WTC11 (cell line): ENCODE data around the gene GRB7. TPM values are rescaled to one million over a fixed set of nuclear protein-coding genes. Genes with fewer than 3 reads are reported as not detected.

ENCODE experiments used
- ATAC-seq: fragments of 200-7000 bp; cut with Tn5 transposase; 2 replicates; pipeline ENCODE4 v1.10.0; 2021; ENCODE audit warnings: mild to moderate bottlenecking, moderate library complexity
- CTCF ChIA-PET: fragments of 300-600 bp; sonication (Branson Sonifier 250); formaldehyde crosslinking; loops from one replicate; lab custom pipeline; 2021; ENCODE audit warnings: antibody characterized with exemption; lab: Charles Lee
- POLR2A ChIA-PET: fragments of 350-600 bp; sonication (Branson Sonifier 250); formaldehyde crosslinking; loops from one replicate; lab custom pipeline; 2021; ENCODE audit warnings: antibody characterized with exemption; lab: Charles Lee
- DNase-seq: peaks from one replicate; pipeline ENCODE4 v3.0.0; 2021; ENCODE audit warnings: low spot score
- H3K27ac Mint-ChIP-seq: 2 replicates; pipeline ENCODE4 v1.8.0; 2021; ENCODE audit warnings: mixed read lengths
- H3K27me3 Mint-ChIP-seq: 2 replicates; pipeline ENCODE4 v1.8.0; 2021; ENCODE audit warnings: low read depth, mild to moderate bottlenecking, moderate library complexity, mixed read lengths
- H3K36me3 Mint-ChIP-seq: 2 replicates; pipeline ENCODE4 v1.8.0; 2021; ENCODE audit warnings: mixed read lengths
- H3K4me1 Mint-ChIP-seq: 2 replicates; pipeline ENCODE4 v1.8.0; 2022; ENCODE audit warnings: mixed read lengths
- H3K4me3 Mint-ChIP-seq: 2 replicates; pipeline ENCODE4 v1.8.0; 2021; ENCODE audit warnings: mild to moderate bottlenecking, moderate library complexity, mixed read lengths
- H3K9me3 Mint-ChIP-seq: 2 replicates; pipeline ENCODE4 v1.8.0; 2021; ENCODE audit warnings: mixed read lengths
- CREB1 ChIP-seq: sonication (generic); formaldehyde crosslinking; IDR thresholded peaks from 2 replicates; pipeline ENCODE4 v1.8.0; 2023; ENCODE audit warnings: mild to moderate bottlenecking, missing genetic modification reagents
- ELF4 ChIP-seq: sonication (generic); formaldehyde crosslinking; IDR thresholded peaks from 2 replicates; pipeline ENCODE4 v1.8.1; 2022; ENCODE audit warnings: low read depth, mild to moderate bottlenecking, moderate library complexity, missing genetic modification reagents
- EMX1 ChIP-seq: fragments of 250-450 bp; sonication (Bioruptor Pico); IDR thresholded peaks from 2 replicates; pipeline ENCODE4 v1.8.0; 2021; ENCODE audit warnings: mild to moderate bottlenecking
- ESRRA ChIP-seq: sonication (generic); formaldehyde crosslinking; IDR thresholded peaks from 2 replicates; pipeline ENCODE4 v1.8.1; 2022; ENCODE audit warnings: mild to moderate bottlenecking, missing genetic modification reagents, borderline replicate concordance
- FOXJ3 ChIP-seq: sonication (generic); formaldehyde crosslinking; IDR thresholded peaks from 2 replicates; pipeline ENCODE4 v1.9.0; 2021; ENCODE audit warnings: missing genetic modification reagents, mild to moderate bottlenecking, borderline replicate concordance
- FOXK1 ChIP-seq: sonication (generic); formaldehyde crosslinking; IDR thresholded peaks from 2 replicates; pipeline ENCODE4 v1.8.0; 2022; ENCODE audit warnings: mild to moderate bottlenecking, moderate library complexity, missing genetic modification reagents
- MXD4 ChIP-seq: fragments of 250-450 bp; sonication (Bioruptor Pico); IDR thresholded peaks from 2 replicates; pipeline ENCODE4 v1.8.0; 2021; ENCODE audit warnings: mild to moderate bottlenecking, moderate library complexity, borderline replicate concordance
- NFE2L1 ChIP-seq: sonication (generic); formaldehyde crosslinking; IDR thresholded peaks from 2 replicates; pipeline ENCODE4 v1.8.1; 2023; ENCODE audit warnings: missing genetic modification reagents
- NR2C2 ChIP-seq: sonication (generic); formaldehyde crosslinking; IDR thresholded peaks from 2 replicates; pipeline ENCODE4 v1.8.0; 2022; ENCODE audit warnings: mild to moderate bottlenecking, missing genetic modification reagents
- SMAD3 ChIP-seq: sonication (generic); formaldehyde crosslinking; IDR thresholded peaks from 2 replicates; pipeline ENCODE4 v1.8.0; 2022; ENCODE audit warnings: missing genetic modification reagents, mild to moderate bottlenecking, borderline replicate concordance
- SP1 ChIP-seq: sonication (generic); formaldehyde crosslinking; conservative IDR thresholded peaks from 2 replicates; pipeline ENCODE4 v1.8.1; 2022; ENCODE audit warnings: missing genetic modification reagents
- total RNA-seq: library from RNA; stranded (reverse); gene quantifications from 3 replicates; pipeline ENCODE4 v1.2.3, GENCODE V29; 2021
- TF ChIP-seq, protein P1 (sequence below): fragments of 250-450 bp; sonication (Bioruptor Pico); IDR thresholded peaks from 2 replicates; pipeline ENCODE4 v1.8.0; 2021; ENCODE audit warnings: mild to moderate bottlenecking
- TF ChIP-seq, protein P2 (sequence below): sonication (generic); formaldehyde crosslinking; IDR thresholded peaks from 2 replicates; pipeline ENCODE4 v1.8.0; 2022; ENCODE audit warnings: mild to moderate bottlenecking, missing genetic modification reagents
- TF ChIP-seq, protein P3 (sequence below): fragments of 250-450 bp; sonication (Bioruptor Pico); IDR thresholded peaks from 2 replicates; pipeline ENCODE4 v1.9.0; 2021; ENCODE audit warnings: mild to moderate bottlenecking, borderline replicate concordance
- TF ChIP-seq, protein P4 (sequence below): sonication (generic); formaldehyde crosslinking; IDR thresholded peaks from 2 replicates; pipeline ENCODE4 v1.8.0; 2023; ENCODE audit warnings: mild to moderate bottlenecking, missing genetic modification reagents
- TF ChIP-seq, protein P5 (sequence below): sonication (generic); formaldehyde crosslinking; IDR thresholded peaks from 2 replicates; pipeline ENCODE4 v1.8.1; 2023; ENCODE audit warnings: mild to moderate bottlenecking, missing genetic modification reagents, borderline replicate concordance
- TF ChIP-seq, protein P6 (sequence below): fragments of 200-600 bp; IDR thresholded peaks from 2 replicates; pipeline ENCODE4 v1.8.0; 2022; ENCODE audit warnings: antibody characterized with exemption

Gene GRB7
- total RNA-seq, 1 experiment from 2014 or later = 48.5 TPM

DNA sequence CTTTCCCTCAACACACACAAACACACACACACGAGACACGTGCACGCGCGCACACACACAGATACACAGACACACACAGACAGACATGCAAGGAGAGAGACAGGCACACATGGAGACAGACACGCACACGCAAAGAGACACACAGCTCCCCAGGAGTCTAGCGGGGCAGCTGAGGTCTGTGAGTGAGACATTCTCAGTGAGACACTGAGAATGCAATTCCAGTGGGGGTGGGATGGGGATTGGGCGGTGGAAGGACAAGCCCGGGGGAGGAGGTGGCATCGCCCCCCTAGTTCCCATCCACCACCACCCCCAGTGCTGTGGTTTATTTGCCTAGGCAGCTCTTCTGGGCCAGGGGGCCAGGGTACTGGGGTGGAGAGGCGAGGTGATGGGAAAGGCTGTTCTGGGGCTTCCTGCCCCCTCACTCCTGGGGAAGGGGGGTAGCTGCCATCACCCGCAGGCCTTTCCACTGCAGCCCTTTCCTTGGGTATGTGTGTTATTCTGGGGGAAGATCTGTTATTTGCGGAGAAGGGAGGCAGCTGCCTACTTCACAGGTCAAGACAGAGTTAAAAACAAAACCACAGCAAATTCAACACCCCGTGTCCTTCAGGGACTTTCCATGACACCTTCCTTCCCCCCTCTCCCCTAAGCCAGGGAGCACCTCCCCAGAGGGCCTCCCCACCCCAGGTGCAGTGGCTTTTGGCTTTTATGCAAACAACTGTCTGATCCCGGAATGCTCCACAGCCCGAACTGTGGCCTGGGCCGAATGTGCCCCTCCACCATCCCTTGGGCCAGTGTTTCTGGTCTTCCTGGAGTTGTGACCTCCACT lies 18.0 kb downstream of the GRB7 start:
- Mint-ChIP-seq H3K4me3 (peak overlapping the region; percentile 61), H3K36me3 (no peaks in the 10 kb centered on the region), H3K4me1 (peaks cover 44% of the 10 kb centered on the region), H3K27me3 (peaks cover 19% of the 10 kb centered on the region), H3K27ac (peak overlapping the region; percentile 39; the same call in 1 of the 2 replicates), H3K9me3 (no peaks in the 10 kb centered on the region)
- TF ChIP-seq, protein P1, sequence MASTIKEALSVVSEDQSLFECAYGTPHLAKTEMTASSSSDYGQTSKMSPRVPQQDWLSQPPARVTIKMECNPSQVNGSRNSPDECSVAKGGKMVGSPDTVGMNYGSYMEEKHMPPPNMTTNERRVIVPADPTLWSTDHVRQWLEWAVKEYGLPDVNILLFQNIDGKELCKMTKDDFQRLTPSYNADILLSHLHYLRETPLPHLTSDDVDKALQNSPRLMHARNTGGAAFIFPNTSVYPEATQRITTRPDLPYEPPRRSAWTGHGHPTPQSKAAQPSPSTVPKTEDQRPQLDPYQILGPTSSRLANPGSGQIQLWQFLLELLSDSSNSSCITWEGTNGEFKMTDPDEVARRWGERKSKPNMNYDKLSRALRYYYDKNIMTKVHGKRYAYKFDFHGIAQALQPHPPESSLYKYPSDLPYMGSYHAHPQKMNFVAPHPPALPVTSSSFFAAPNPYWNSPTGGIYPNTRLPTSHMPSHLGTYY = no peak
- POLR2A ChIA-PET = interaction anchor here (0.6 to 1.9 kb wide), 2 partner anchors 16 to 428 kb away, joined by 6 read pairs; no protein-coding TSS in a partner anchor
- CTCF ChIA-PET = interaction anchor here (0.6 to 9.2 kb wide), 20 partner anchors 11 to 134 kb away, joined by 3 to 130 read pairs (median 5); partner anchors contain the start of genes ERBB2, MIEN1 and PGAP3
- ATAC-seq (no peak), DNase-seq (no peak)

DNA sequence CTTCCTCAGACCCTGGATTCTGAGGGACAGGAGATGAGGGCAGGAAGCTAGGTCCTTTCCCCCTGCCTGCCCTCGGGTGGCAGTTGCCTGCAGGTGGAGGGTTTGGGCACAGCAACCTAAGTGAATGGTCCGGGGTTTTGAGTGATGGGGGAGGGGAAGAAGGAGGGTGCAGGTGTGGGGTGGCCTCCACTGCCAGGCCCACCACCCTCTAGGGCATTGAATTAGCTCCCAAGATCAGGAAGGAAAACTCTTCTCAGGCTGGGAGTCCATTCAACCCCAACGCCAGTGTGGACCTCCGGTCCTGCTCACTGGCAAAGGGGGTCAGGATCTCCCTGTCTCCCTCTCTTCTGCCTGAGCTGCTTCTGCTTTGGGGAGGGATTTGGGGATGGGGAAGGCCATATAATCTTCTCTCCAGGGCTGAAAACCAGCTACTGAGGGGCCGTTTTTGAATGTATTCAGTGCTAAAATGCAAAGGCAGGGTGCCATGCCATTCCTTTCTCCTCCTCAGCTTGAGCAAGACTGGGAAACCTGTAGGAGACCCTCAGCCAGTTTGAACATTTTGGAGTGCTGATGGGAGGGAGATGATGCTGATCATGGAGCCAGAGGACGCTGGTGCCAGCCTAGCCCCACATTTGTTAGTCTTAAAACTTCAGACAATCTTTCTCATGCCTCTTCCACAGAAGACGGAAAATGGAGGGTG lies 18.8 kb downstream of the GRB7 start:
- Mint-ChIP-seq H3K9me3 (no peaks in the 10 kb centered on the region), H3K27ac (no peak overlapping the region), H3K27me3 (peaks cover 19% of the 10 kb centered on the region), H3K4me1 (peaks cover 36% of the 10 kb centered on the region), H3K36me3 (no peaks in the 10 kb centered on the region), H3K4me3 (no peak overlapping the region)
- POLR2A ChIA-PET = interaction anchor here (1.9 kb wide), 1 partner anchor 17 kb away, joined by 6 read pairs; no protein-coding TSS in a partner anchor
- ATAC-seq = no peak
- DNase-seq = no peak
- CTCF ChIA-PET = interaction anchor here (0.7 to 9.2 kb wide), 8 partner anchors 24 to 135 kb away, joined by 3 to 130 read pairs (median 13); partner anchors contain the start of genes MIEN1 and PGAP3
- TF ChIP-seq ELF4 = no peak
- no peak for TF ChIP-seq FOXK1 (CRISPR knock-in tag)
- TF ChIP-seq, protein P2, sequence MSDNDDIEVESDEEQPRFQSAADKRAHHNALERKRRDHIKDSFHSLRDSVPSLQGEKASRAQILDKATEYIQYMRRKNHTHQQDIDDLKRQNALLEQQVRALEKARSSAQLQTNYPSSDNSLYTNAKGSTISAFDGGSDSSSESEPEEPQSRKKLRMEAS (CRISPR knock-in tag) = 0 out of 2 replicates have a peak, but pooled peaks have one; percentile 23
- TF ChIP-seq, protein P3, sequence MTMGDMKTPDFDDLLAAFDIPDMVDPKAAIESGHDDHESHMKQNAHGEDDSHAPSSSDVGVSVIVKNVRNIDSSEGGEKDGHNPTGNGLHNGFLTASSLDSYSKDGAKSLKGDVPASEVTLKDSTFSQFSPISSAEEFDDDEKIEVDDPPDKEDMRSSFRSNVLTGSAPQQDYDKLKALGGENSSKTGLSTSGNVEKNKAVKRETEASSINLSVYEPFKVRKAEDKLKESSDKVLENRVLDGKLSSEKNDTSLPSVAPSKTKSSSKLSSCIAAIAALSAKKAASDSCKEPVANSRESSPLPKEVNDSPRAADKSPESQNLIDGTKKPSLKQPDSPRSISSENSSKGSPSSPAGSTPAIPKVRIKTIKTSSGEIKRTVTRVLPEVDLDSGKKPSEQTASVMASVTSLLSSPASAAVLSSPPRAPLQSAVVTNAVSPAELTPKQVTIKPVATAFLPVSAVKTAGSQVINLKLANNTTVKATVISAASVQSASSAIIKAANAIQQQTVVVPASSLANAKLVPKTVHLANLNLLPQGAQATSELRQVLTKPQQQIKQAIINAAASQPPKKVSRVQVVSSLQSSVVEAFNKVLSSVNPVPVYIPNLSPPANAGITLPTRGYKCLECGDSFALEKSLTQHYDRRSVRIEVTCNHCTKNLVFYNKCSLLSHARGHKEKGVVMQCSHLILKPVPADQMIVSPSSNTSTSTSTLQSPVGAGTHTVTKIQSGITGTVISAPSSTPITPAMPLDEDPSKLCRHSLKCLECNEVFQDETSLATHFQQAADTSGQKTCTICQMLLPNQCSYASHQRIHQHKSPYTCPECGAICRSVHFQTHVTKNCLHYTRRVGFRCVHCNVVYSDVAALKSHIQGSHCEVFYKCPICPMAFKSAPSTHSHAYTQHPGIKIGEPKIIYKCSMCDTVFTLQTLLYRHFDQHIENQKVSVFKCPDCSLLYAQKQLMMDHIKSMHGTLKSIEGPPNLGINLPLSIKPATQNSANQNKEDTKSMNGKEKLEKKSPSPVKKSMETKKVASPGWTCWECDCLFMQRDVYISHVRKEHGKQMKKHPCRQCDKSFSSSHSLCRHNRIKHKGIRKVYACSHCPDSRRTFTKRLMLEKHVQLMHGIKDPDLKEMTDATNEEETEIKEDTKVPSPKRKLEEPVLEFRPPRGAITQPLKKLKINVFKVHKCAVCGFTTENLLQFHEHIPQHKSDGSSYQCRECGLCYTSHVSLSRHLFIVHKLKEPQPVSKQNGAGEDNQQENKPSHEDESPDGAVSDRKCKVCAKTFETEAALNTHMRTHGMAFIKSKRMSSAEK (CRISPR knock-in tag) = no peak
- TF ChIP-seq, protein P4, sequence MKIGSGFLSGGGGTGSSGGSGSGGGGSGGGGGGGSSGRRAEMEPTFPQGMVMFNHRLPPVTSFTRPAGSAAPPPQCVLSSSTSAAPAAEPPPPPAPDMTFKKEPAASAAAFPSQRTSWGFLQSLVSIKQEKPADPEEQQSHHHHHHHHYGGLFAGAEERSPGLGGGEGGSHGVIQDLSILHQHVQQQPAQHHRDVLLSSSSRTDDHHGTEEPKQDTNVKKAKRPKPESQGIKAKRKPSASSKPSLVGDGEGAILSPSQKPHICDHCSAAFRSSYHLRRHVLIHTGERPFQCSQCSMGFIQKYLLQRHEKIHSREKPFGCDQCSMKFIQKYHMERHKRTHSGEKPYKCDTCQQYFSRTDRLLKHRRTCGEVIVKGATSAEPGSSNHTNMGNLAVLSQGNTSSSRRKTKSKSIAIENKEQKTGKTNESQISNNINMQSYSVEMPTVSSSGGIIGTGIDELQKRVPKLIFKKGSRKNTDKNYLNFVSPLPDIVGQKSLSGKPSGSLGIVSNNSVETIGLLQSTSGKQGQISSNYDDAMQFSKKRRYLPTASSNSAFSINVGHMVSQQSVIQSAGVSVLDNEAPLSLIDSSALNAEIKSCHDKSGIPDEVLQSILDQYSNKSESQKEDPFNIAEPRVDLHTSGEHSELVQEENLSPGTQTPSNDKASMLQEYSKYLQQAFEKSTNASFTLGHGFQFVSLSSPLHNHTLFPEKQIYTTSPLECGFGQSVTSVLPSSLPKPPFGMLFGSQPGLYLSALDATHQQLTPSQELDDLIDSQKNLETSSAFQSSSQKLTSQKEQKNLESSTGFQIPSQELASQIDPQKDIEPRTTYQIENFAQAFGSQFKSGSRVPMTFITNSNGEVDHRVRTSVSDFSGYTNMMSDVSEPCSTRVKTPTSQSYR (CRISPR knock-in tag) = peak; percentile 45; the same call in 1 of the 2 replicates
- TF ChIP-seq NFE2L1 (CRISPR knock-in tag) = no peak
- no peak for TF ChIP-seq MXD4 (CRISPR knock-in tag)
- no peak for TF ChIP-seq FOXJ3 (CRISPR knock-in tag)
- TF ChIP-seq, protein P5, sequence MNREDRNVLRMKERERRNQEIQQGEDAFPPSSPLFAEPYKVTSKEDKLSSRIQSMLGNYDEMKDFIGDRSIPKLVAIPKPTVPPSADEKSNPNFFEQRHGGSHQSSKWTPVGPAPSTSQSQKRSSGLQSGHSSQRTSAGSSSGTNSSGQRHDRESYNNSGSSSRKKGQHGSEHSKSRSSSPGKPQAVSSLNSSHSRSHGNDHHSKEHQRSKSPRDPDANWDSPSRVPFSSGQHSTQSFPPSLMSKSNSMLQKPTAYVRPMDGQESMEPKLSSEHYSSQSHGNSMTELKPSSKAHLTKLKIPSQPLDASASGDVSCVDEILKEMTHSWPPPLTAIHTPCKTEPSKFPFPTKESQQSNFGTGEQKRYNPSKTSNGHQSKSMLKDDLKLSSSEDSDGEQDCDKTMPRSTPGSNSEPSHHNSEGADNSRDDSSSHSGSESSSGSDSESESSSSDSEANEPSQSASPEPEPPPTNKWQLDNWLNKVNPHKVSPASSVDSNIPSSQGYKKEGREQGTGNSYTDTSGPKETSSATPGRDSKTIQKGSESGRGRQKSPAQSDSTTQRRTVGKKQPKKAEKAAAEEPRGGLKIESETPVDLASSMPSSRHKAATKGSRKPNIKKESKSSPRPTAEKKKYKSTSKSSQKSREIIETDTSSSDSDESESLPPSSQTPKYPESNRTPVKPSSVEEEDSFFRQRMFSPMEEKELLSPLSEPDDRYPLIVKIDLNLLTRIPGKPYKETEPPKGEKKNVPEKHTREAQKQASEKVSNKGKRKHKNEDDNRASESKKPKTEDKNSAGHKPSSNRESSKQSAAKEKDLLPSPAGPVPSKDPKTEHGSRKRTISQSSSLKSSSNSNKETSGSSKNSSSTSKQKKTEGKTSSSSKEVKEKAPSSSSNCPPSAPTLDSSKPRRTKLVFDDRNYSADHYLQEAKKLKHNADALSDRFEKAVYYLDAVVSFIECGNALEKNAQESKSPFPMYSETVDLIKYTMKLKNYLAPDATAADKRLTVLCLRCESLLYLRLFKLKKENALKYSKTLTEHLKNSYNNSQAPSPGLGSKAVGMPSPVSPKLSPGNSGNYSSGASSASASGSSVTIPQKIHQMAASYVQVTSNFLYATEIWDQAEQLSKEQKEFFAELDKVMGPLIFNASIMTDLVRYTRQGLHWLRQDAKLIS (CRISPR knock-in tag) = no peak
- no peak for TF ChIP-seq NR2C2 (CRISPR knock-in tag)
- TF ChIP-seq CREB1 = no peak
- TF ChIP-seq EMX1 = no peak
- TF ChIP-seq, protein P6, sequence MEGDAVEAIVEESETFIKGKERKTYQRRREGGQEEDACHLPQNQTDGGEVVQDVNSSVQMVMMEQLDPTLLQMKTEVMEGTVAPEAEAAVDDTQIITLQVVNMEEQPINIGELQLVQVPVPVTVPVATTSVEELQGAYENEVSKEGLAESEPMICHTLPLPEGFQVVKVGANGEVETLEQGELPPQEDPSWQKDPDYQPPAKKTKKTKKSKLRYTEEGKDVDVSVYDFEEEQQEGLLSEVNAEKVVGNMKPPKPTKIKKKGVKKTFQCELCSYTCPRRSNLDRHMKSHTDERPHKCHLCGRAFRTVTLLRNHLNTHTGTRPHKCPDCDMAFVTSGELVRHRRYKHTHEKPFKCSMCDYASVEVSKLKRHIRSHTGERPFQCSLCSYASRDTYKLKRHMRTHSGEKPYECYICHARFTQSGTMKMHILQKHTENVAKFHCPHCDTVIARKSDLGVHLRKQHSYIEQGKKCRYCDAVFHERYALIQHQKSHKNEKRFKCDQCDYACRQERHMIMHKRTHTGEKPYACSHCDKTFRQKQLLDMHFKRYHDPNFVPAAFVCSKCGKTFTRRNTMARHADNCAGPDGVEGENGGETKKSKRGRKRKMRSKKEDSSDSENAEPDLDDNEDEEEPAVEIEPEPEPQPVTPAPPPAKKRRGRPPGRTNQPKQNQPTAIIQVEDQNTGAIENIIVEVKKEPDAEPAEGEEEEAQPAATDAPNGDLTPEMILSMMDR = no peak
- TF ChIP-seq SP1 = no peak
- TF ChIP-seq SMAD3 (CRISPR knock-in tag) = no peak
- TF ChIP-seq ESRRA = no peak
